Heart left ventricle (tissue), 16 donors: ENCODE data around the gene TNPO2. TPM values are rescaled to one million over a fixed set of nuclear protein-coding genes. Genes with fewer than 3 reads are reported as not detected.

Experiments
- ATAC-seq, 4 donors: fragments of 200-7000 bp; cut with Tn5 transposase; one replicate each; pipeline ENCODE4 v1.9.1; 2020 to 2022; ENCODE audit warnings: moderate library complexity in 4 of 4, mild to moderate bottlenecking in 3 of 4, moderate number of reproducible peaks in 1 of 4
- DNase-seq, 5 donors: peaks; one replicate each; pipeline ENCODE4 v3.0.0-alpha.2; 2020
- H3K27ac ChIP-seq, 12 donors: fragments of 200-600 bp; sonication (generic) in 4 of 12; one replicate each; pipeline versions ENCODE4 v1.5.0 to v1.8.0; 2016 to 2022; ENCODE audit warnings: mild to moderate bottlenecking in 2 of 12
- H3K27me3 ChIP-seq, 9 donors: fragments of 200-600 bp; sonication (generic) in 2 of 9; one replicate each; pipeline versions ENCODE4 v1.5.1 to v1.8.0; 2016 to 2022; ENCODE audit warnings: mild to moderate bottlenecking in 3 of 9
- H3K36me3 ChIP-seq, 9 donors: fragments of 200-600 bp; sonication (generic) in 2 of 9; one replicate each; pipeline versions ENCODE4 v1.5.0 to v1.8.0; 2018 to 2022; ENCODE audit warnings: mild to moderate bottlenecking in 2 of 9
- H3K4me1 ChIP-seq, 12 donors: fragments of 200-600 bp; sonication (generic) in 4 of 12; one replicate each; pipeline versions ENCODE4 v1.5.0 to v1.8.0; 2016 to 2022; ENCODE audit warnings: mild to moderate bottlenecking in 3 of 12
- H3K4me3 ChIP-seq, 12 donors: fragments of 200-600 bp; sonication (generic) in 4 of 12; one replicate each; pipeline versions ENCODE4 v1.5.0 to v1.8.0; 2017 to 2022; ENCODE audit warnings: mild to moderate bottlenecking in 9 of 12, moderate library complexity in 4 of 12
- H3K9me3 ChIP-seq, 12 donors: fragments of 200-600 bp; sonication (generic) in 4 of 12; one replicate each; pipeline versions ENCODE4 v1.5.0 to v1.8.0; 2016 to 2022; ENCODE audit warnings: mild to moderate bottlenecking in 1 of 12
- POLR2A ChIP-seq, 2 donors: fragments of 450-650 bp; IDR thresholded peaks; one replicate each; pipeline ENCODE4 v1.6.1; 2017; ENCODE audit warnings: antibody characterized with exemption in 2 of 2, mild to moderate bottlenecking in 2 of 2, moderate library complexity in 2 of 2
- WGBS, 4 donors: extraction: QIAGEN DNeasy Blood & Tissue Kit in 2 of 4; methylation state at CpG; one replicate each; pipeline versions ENCODE4 v1.1.5 to v1.1.7; 2013 to 2018; 5-methylcytosine and 5-hydroxymethylcytosine counted together
- intact Hi-C, 10 donors: fragments of 100-400 bp; cut with DNase I; formaldehyde crosslinking; loops; one replicate each; pipeline versions ENCODE4 v1.11.1 to v1.14.2; 2022
- polyA plus RNA-seq, 2 donors: library from polyadenylated mRNA; stranded (reverse); fragments of 200-250 nt; gene quantifications; one replicate each; pipeline ENCODE4 v1.2.3, GENCODE V29; 2013
- total RNA-seq, 9 donors: library from RNA; depleted of rRNA in 2 of 9; stranded (reverse); fragments of >200 nt in 2 of 9; fragmentation: NEBNext Ultra II Directional in 3 of 9; extraction: Animal tissue kit (Norgen Biotek cat#: 25700) in 3 of 9; gene quantifications; one replicate each; pipeline versions ENCODE4 v1.1.0 to v1.2.4, GENCODE V29; 2016 to 2023
- TF ChIP-seq, protein P1 (sequence below), 12 donors: fragments of 200-600 bp; sonication (generic) in 4 of 12; IDR thresholded peaks; one replicate each; pipeline versions ENCODE4 v1.5.0 to v1.8.0; 2018 to 2022; ENCODE audit warnings: antibody characterized with exemption in 12 of 12, mild to moderate bottlenecking in 5 of 12
- donor health status: ischemic (EF 13 %, LVEDD 7.1; RV severe dilation, severe dysfunction).
- donor health status: healthy with polysubstance abuse.
- donor health status: DM: no; HTN: yes; CAD: no.
- donor health status: DM: no; HTN: no; CAD: no.
- donor health status: ischemic (EF 25% LVEDD 6.9; RV normal size, moderate dysfunction).
- donor health status: ischemic (EF 25% LVEDD 5.7; RV mildly dilated, moderate dysfunction).
- donor health status: healthy.
- donor health status: DM: yes; HTN: yes; CAD: no.
- donor health status: ischemic (EF 35%, LVEDD 5.7; RV mildly dilated, moderate dysfunction).
- donor health status: nonischemic (EF 11% LVEDD 7.7; RV severe dilation, severe dysfunction).
- donor health status: DM: yes; HTN: yes; CAD: no.
- donor health status: PGD.
- donor health status: ischemic (EF 29% LVEDD 5.4; RV normal size, mild dysfunction).
- donor health status: nonischemic (EF 23%, LVEDD 6.1; RV moderate dilation, normal function).

The TNPO2 gene
- total and polyA plus RNA-seq, 11 donors, result 18.0 to 57.4 (median 37.0) TPM

DNA sequence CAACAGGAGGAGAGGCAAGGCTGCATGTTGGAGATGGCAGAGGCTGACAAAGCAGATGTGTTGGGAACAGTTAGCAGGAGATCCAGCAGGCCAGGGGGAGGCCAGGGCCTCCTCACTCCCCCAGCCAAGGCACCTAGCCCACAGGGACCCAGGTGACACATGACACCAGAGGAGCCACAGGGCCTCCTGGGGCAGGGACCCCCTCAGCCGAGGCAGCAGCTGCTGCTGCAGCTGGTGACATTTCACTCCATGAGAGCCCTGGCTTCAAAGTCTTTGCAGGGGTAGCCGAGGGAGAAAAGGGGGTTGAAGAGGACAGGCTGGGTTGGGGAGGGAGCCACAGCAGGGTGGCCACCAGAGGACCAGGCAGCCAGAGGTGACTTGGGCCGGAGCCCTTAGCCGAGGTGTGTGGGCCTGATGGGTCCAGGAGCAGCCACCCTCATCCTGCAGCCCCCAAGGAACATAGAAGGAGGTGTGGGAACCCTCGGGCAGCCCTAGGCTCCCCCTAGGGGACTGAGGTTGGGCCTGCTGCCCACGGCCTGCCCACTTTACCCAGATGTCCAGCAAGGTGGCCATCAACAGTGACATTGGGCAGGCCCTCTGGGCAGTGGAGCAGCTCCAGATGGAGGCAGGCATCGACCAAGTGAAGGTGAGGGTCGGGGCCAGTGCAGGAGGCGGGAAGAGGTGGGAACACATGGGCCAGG, 36.1 kb downstream of the TNPO2 start, which contains the start of gene GNG14:
Gene GNG14 (plus strand): TSS at position 503 of the 701 bp plus-strand sequence. CDS start 51 bp downstream, at position 554.
- intact Hi-C loops, result no loop called here
- WGBS, 4 donors, result 80 to 88% (median 86%) methylated on average over 5 to 9 of the region's 9 CpGs
- no peak for ATAC-seq

DNA sequence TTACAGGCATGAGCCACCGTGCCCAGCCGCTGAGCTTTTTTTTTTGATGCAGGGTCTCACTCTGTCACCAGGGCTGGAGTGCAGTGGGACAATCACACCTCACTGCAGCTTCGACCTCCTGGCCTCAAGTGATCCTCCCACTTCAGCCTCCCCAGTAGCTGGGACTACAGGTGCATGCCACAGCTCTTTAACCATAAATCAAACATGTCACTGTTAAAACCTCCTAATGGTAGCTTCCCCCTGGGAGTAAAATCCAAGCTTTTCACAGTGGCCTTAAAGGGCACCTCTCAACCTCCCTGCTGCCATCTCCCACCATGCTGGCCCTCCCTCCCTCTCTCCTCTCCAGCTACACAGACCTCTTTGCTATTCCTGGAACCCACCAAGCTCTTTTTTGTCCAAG, 37.9 kb downstream of the TNPO2 start:
- WGBS, 4 donors, result 72 to 85% (median 81%) methylated on average over 3 of the region's 3 CpGs
- Histone ChIP-seq H3K36me3 (no peaks in the 10 kb centered on the region), H3K27me3 (no peaks in the 10 kb centered on the region), H3K27ac (no peak overlapping the region), H3K9me3 (no peaks in the 10 kb centered on the region), H3K4me3 (no peak overlapping the region), H3K4me1 (peaks cover 0 to 8% (median 1%) of the 10 kb centered on the region in 12 donors)
- intact Hi-C loops, result no loop called here
- TF ChIP-seq, protein P1, sequence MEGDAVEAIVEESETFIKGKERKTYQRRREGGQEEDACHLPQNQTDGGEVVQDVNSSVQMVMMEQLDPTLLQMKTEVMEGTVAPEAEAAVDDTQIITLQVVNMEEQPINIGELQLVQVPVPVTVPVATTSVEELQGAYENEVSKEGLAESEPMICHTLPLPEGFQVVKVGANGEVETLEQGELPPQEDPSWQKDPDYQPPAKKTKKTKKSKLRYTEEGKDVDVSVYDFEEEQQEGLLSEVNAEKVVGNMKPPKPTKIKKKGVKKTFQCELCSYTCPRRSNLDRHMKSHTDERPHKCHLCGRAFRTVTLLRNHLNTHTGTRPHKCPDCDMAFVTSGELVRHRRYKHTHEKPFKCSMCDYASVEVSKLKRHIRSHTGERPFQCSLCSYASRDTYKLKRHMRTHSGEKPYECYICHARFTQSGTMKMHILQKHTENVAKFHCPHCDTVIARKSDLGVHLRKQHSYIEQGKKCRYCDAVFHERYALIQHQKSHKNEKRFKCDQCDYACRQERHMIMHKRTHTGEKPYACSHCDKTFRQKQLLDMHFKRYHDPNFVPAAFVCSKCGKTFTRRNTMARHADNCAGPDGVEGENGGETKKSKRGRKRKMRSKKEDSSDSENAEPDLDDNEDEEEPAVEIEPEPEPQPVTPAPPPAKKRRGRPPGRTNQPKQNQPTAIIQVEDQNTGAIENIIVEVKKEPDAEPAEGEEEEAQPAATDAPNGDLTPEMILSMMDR (IDR thresholded peaks at IDR 0.05), result no peak
- no peak for TF ChIP-seq POLR2A (IDR thresholded peaks at IDR 0.05)
- DNase-seq (no peak), ATAC-seq (no peak)

More for the DNA sequence above, 36.1 kb downstream of the TNPO2 start, which contains the start of gene GNG14:
- Histone ChIP-seq H3K36me3 (no peaks in the 10 kb centered on the region), H3K9me3 (no peaks in the 10 kb centered on the region), H3K4me3 (no peak within 1 kb of the TSS), H3K27ac (no peak within 1 kb of the TSS), H3K4me1 (no peaks in the 10 kb centered on the region), H3K27me3 (no peaks in the 10 kb centered on the region)
- DNase-seq, result no peak
- no peak for TF ChIP-seq POLR2A (IDR thresholded peaks at IDR 0.05)
- TF ChIP-seq, protein P1 (IDR thresholded peaks at IDR 0.05), result no peak

- Histone ChIP-seq H3K4me3 (peak within 1 kb of the TSS; percentile 55 to 99 (median 90)), H3K27me3 (no peaks in the 10 kb centered on the region), H3K4me1 (peaks cover 0 to 21% (median 8%) of the 10 kb centered on the region in 12 donors), H3K27ac (peak within 1 kb of the TSS; percentile 80 to 100 (median 95)), H3K36me3 (peaks cover 0 to 39% (median 36%) of the 10 kb centered on the region in 9 donors), H3K9me3 (no peaks in the 10 kb centered on the region)
- intact Hi-C loops, result loop anchor here in 1 of 10 donors (5.0 kb wide), 1 partner anchor 41 kb away; the partner anchor contains the start of gene TNPO2
- WGBS, 4 donors, result 0% methylated on average over 57 to 68 of the region's 68 CpGs
- peak; percentile 90 to 96 (median 95) for DNase-seq
- TF ChIP-seq POLR2A (IDR thresholded peaks at IDR 0.05), result peak in 1 of 2 donors; percentile 27
- TF ChIP-seq, protein P1 (IDR thresholded peaks at IDR 0.05), result peak in 1 of 12 donors; percentile 20
- ATAC-seq, result peak; percentile 89 to 95 (median 90)
These were observed 42.4 kb downstream of the TNPO2 start, which contains the start of gene DHPS for GRCh38 chr19:12681074-12681987. DHPS (minus strand) TSS chr19:12681880; CDS start chr19:12681766, 114 bp downstream.
